ENCODE data around the gene FGF9. TPM values are rescaled to one million over a fixed set of nuclear protein-coding genes. Genes with fewer than 3 reads are reported as not detected.

The FGF9 gene
- polyA plus RNA-seq, 1 donor (not counting 4 experiments of a cell fraction or from before 2014, with no cell fraction given) = not detected

GRCh38 chr13:21719463-21719862, 48.6 kb downstream of the FGF9 start:
- H3K4me3 ChIP-seq (ENCODE audit: control insufficient read depth in 2 of 3, extremely low read depth in 1 of 3, insufficient read depth in 2 of 3, low read depth in 1 of 3, low read length in 3 of 3) = no peak overlapping the region
- no peaks in the 10 kb centered on the region for H3K9me1 ChIP-seq (ENCODE audit: control insufficient read depth, extremely low read depth, insufficient read depth, low read length)
- no peaks in the 10 kb centered on the region for H3K79me2 ChIP-seq (ENCODE audit: control insufficient read depth, insufficient read depth, low read length)
- H3K27me3 ChIP-seq (ENCODE audit: control insufficient read depth, extremely low read depth, insufficient read depth, low read length) = no peaks in the 10 kb centered on the region
- dilution Hi-C loops (cut with MboI; ENCODE audit: extremely low pct_ligation_motif_present, low sequenced_read_pairs) = no loop called here
- no peak for FAIRE-seq
- H3K4me1 ChIP-seq (ENCODE audit: control insufficient read depth, extremely low read depth, insufficient read depth, low read length) = peaks cover 11% of the 10 kb centered on the region
- no peak overlapping the region for H3K4me2 ChIP-seq (ENCODE audit: control insufficient read depth, extremely low read depth, insufficient read depth, low read depth, low read length)
- no peak for DNase-seq (ENCODE audit: low read depth, low spot score)
- no peaks in the 10 kb centered on the region for H3K36me3 ChIP-seq (ENCODE audit: control insufficient read depth in 2 of 2, extremely low read depth in 1 of 2, insufficient read depth in 2 of 2, low read length in 2 of 2)
- no peaks in the 10 kb centered on the region for H4K20me1 ChIP-seq (ENCODE audit: control insufficient read depth, extremely low read depth, insufficient read depth, low read length)
- H2AFZ ChIP-seq (ENCODE audit: control insufficient read depth, low read length) = no peak overlapping the region
- no peak overlapping the region for H3K27ac ChIP-seq (ENCODE audit: control insufficient read depth, insufficient read depth, low read length)
- H3K9ac ChIP-seq (ENCODE audit: control insufficient read depth, extremely low read depth, insufficient read depth, low read length) = no peak overlapping the region
- TF ChIP-seq EZH2 (IDR thresholded peaks at IDR 0.05; ENCODE audit: low read length) = no peak
- no peak for TF ChIP-seq CTCF (optimal IDR thresholded peaks at IDR 0.05 in 1 of 3, IDR thresholded peaks at IDR 0.05 in 1 of 3, conservative IDR thresholded peaks at IDR 0.05 in 1 of 3; ENCODE audit: extremely low read depth in 1 of 3, insufficient read depth in 2 of 3, low read length in 3 of 3)
- no peaks in the 10 kb centered on the region for H3K9me3 ChIP-seq (ENCODE audit: control insufficient read depth, low read depth, low read length)

- H2AFZ ChIP-seq (ENCODE audit: control insufficient read depth, low read length) = no peak overlapping the region
- FAIRE-seq (no peak), DNase-seq (ENCODE audit: low read depth, low spot score) (no peak)
- H3K36me3 ChIP-seq (ENCODE audit: control insufficient read depth in 2 of 2, extremely low read depth in 1 of 2, insufficient read depth in 2 of 2, low read length in 2 of 2) = no peaks in the 10 kb centered on the region
- no peaks in the 10 kb centered on the region for H3K9me3 ChIP-seq (ENCODE audit: control insufficient read depth, low read depth, low read length)
- H3K9ac ChIP-seq (ENCODE audit: control insufficient read depth, extremely low read depth, insufficient read depth, low read length) = no peak overlapping the region
- dilution Hi-C loops (cut with MboI; ENCODE audit: extremely low pct_ligation_motif_present, low sequenced_read_pairs) = no loop called here
- H3K79me2 ChIP-seq (ENCODE audit: control insufficient read depth, insufficient read depth, low read length) = no peaks in the 10 kb centered on the region
- no peaks in the 10 kb centered on the region for H4K20me1 ChIP-seq (ENCODE audit: control insufficient read depth, extremely low read depth, insufficient read depth, low read length)
- H3K4me1 ChIP-seq (ENCODE audit: control insufficient read depth, extremely low read depth, insufficient read depth, low read length) = no peaks in the 10 kb centered on the region
- no peak overlapping the region for H3K4me3 ChIP-seq (ENCODE audit: control insufficient read depth in 2 of 3, extremely low read depth in 1 of 3, insufficient read depth in 2 of 3, low read depth in 1 of 3, low read length in 3 of 3)
- H3K27ac ChIP-seq (ENCODE audit: control insufficient read depth, insufficient read depth, low read length) = no peak overlapping the region
- H3K27me3 ChIP-seq (ENCODE audit: control insufficient read depth, extremely low read depth, insufficient read depth, low read length) = peaks cover 3% of the 10 kb centered on the region
- TF ChIP-seq CTCF (optimal IDR thresholded peaks at IDR 0.05 in 1 of 3, IDR thresholded peaks at IDR 0.05 in 1 of 3, conservative IDR thresholded peaks at IDR 0.05 in 1 of 3; ENCODE audit: extremely low read depth in 1 of 3, insufficient read depth in 2 of 3, low read length in 3 of 3) = no peak
- TF ChIP-seq EZH2 (IDR thresholded peaks at IDR 0.05; ENCODE audit: low read length) = no peak
- no peaks in the 10 kb centered on the region for H3K9me1 ChIP-seq (ENCODE audit: control insufficient read depth, extremely low read depth, insufficient read depth, low read length)
- H3K4me2 ChIP-seq (ENCODE audit: control insufficient read depth, extremely low read depth, insufficient read depth, low read depth, low read length) = no peak overlapping the region
Measured at GRCh38 chr13:21723807-21724505, 53.1 kb downstream of the FGF9 start.
